ENCODE measurements around the gene LRP5. TPM values are rescaled to one million over a fixed set of nuclear protein-coding genes. Genes with fewer than 3 reads are reported as not detected.

LRP5 gene
- total RNA-seq, 1 experiment from 2014 or later: 48.8 TPM

GRCh38 chr11:68352591-68352990 lies 40.2 kb downstream of the LRP5 start:
- H3K36me3 Mint-ChIP-seq: peaks cover 21% of the 10 kb centered on the region
- CTCF ChIA-PET: interaction anchor here (1.0 to 1.9 kb wide), 2 partner anchors 15 to 27 kb away, joined by 3 to 5 read pairs; no protein-coding TSS in a partner anchor
- no peak for TF ChIP-seq MLX (CRISPR knock-in tag; IDR thresholded peaks at IDR 0.05)
- peak; percentile 61; the same call in 1 of the 2 replicates for TF ChIP-seq GTF2I (CRISPR knock-in tag; conservative IDR thresholded peaks at IDR 0.05)
- ATAC-seq (no peak), DNase-seq (ENCODE audit: low spot score) (no peak)
- peaks cover 4% of the 10 kb centered on the region for H3K9me3 Mint-ChIP-seq
- H3K4me3 Mint-ChIP-seq: no peak overlapping the region
- POLR2A ChIA-PET: no interaction called here
- H3K27me3 Mint-ChIP-seq (ENCODE audit: low read depth): no peaks in the 10 kb centered on the region
- no peak overlapping the region; the same call in 1 of the 2 replicates for H3K27ac Mint-ChIP-seq
- H3K4me1 Mint-ChIP-seq: peaks cover 9% of the 10 kb centered on the region

GRCh38 chr11:68353118-68353517 lies 40.7 kb downstream of the LRP5 start:
- peaks cover 26% of the 10 kb centered on the region for H3K36me3 Mint-ChIP-seq
- no peak overlapping the region for H3K27ac Mint-ChIP-seq
- DNase-seq (ENCODE audit: low spot score) (no peak), ATAC-seq (no peak)
- CTCF ChIA-PET: interaction anchor here (1.0 kb wide), 1 partner anchor 16 kb away, joined by 3 read pairs; no protein-coding TSS in a partner anchor
- H3K27me3 Mint-ChIP-seq (ENCODE audit: low read depth): no peaks in the 10 kb centered on the region
- H3K4me3 Mint-ChIP-seq: no peak overlapping the region
- peaks cover 4% of the 10 kb centered on the region for H3K9me3 Mint-ChIP-seq
- TF ChIP-seq ETV6 (CRISPR knock-in tag; IDR thresholded peaks at IDR 0.05): no peak
- TF ChIP-seq CTCF (IDR thresholded peaks at IDR 0.05): no peak
- no peak for TF ChIP-seq IRF1 (CRISPR knock-in tag; IDR thresholded peaks at IDR 0.05)
- TF ChIP-seq TEAD1 (CRISPR knock-in tag; IDR thresholded peaks at IDR 0.05): no peak
- TF ChIP-seq PREB (CRISPR knock-in tag; IDR thresholded peaks at IDR 0.05; ENCODE audit: borderline replicate concordance): no peak
- no peak for TF ChIP-seq FOXK1 (CRISPR knock-in tag; IDR thresholded peaks at IDR 0.05)
- no peak for TF ChIP-seq TEAD4 (CRISPR knock-in tag; IDR thresholded peaks at IDR 0.05)
- no peak for TF ChIP-seq NR1H2 (CRISPR knock-in tag; IDR thresholded peaks at IDR 0.05)
- TF ChIP-seq CREB1 (CRISPR knock-in tag; IDR thresholded peaks at IDR 0.05): no peak
- TF ChIP-seq GTF2I (CRISPR knock-in tag; conservative IDR thresholded peaks at IDR 0.05): no peak
- POLR2A ChIA-PET: no interaction called here
- peaks cover 9% of the 10 kb centered on the region for H3K4me1 Mint-ChIP-seq

- ChIA-PET CTCF (interaction anchor here (0.6 kb wide), 1 partner anchor 28 kb away, joined by 4 read pairs; no protein-coding TSS in a partner anchor), POLR2A (no interaction called here)
- TF ChIP-seq ZNF512 (CRISPR knock-in tag; IDR thresholded peaks at IDR 0.05; ENCODE audit: borderline replicate concordance) (no peak), CREB1 (CRISPR knock-in tag; IDR thresholded peaks at IDR 0.05) (no peak), ATF3 (CRISPR knock-in tag; conservative IDR thresholded peaks at IDR 0.05) (no peak), TEAD1 (CRISPR knock-in tag; IDR thresholded peaks at IDR 0.05) (no peak), GRHL2 (CRISPR knock-in tag; IDR thresholded peaks at IDR 0.05; ENCODE audit: insufficient replicate concordance, severe bottlenecking) (no peak), CDX4 (CRISPR knock-in tag; IDR thresholded peaks at IDR 0.05; ENCODE audit: borderline replicate concordance) (no peak)
- DNase-seq (ENCODE audit: low spot score) (no peak), ATAC-seq (no peak)
- Mint-ChIP-seq H3K36me3 (peaks cover 31% of the 10 kb centered on the region), H3K9me3 (peaks cover 5% of the 10 kb centered on the region), H3K4me3 (no peak overlapping the region), H3K27ac (no peak overlapping the region), H3K4me1 (peaks cover 9% of the 10 kb centered on the region), H3K27me3 (ENCODE audit: low read depth) (no peaks in the 10 kb centered on the region)
Measured at GRCh38 chr11:68353669-68354068, 41.3 kb downstream of the LRP5 start.

Measured in WTC11 (cell line).